Stimulated activated CD8-positive, alpha-beta memory T cell treated with anti-CD3 and anti-CD28 coated beads, Interleukin-4, amount 100 ng/mL, for 24 hours (primary cell): ENCODE measurements around the gene MTUS2.

Experiments used
- DNase-seq: peaks from one replicate; pipeline ENCODE4 v3.0.0-alpha.2; 2020; ENCODE audit warnings: low read depth

MTUS2 gene

DNA sequence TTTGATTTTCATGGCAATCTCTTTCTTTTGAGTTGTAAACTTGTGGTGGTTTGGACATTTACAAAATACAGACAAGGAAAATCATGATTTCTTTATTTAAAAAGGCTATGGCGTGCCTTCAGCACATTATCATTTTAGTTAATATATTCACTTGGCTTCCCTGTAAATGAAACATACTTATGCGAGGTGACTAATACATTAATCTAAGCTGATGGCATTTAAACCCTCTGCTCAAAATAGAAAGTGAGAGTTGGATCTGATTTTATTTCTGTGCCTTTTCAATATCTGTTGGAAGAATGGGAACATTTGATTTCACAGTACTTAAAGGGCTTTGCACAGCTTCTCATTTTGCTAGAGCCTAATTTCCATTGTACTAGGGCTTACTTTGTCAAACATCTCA, 289.8 kb downstream of the MTUS2 start:
- DNase-seq, result no peak

DNA sequence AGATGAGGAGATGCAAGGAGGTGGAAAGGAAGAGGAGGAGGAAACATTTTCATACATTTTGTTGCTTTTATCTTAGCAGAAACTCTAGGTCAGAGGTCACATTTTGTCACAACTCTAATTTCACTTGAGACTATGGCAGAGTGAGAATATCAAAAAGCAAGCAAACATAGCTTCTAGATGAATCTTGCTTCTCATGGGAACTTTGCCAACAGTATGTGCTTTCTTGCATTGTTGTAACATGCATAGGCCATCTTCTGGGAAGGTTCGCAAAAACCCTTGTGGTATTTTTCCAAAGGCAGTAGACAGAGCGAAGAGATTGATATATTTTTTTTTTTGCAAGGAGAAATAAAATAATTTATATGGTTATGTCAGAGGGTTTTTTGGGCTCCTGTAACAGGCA, 291.3 kb downstream of the MTUS2 start:
- no peak for DNase-seq

DNA sequence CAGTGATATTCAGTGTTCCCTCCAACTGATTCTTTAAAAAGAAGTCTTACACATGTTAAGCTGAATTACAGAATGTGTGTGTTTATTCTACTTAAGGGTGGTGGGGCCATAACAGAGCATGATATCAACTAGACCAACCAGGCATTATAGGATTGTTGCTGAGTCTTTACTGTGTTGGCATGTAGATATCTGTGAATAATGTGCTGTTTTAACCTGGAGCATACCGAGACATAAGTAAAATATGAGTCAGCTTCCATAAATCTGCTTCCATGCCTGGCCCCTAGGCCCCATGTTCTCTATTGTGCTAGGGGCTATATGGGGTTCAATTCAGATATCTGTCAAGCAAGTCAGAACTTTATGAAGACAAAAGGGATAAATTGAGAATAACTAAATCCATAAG, 295.7 kb downstream of the MTUS2 start:
- DNase-seq, result no peak

DNA sequence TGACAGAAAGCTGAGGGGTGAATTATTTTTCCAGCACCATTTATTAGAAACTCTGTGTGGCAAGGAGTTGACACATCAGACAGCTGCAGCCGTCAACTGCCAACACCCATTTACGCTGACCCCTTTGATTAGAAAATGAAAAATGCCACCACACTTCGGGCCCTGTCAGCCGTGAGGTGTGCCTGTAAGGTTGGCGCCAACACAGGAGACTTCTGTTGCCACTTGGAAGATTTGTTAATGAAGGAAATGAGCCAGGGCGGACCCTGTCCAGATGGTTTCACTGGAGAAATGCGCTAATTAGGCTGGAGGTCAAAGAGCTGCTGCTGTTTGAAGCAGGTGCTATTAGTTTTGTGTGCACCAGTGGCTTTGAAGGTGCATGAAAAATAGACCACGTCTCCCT, 297.5 kb downstream of the MTUS2 start:
- no peak for DNase-seq

DNA sequence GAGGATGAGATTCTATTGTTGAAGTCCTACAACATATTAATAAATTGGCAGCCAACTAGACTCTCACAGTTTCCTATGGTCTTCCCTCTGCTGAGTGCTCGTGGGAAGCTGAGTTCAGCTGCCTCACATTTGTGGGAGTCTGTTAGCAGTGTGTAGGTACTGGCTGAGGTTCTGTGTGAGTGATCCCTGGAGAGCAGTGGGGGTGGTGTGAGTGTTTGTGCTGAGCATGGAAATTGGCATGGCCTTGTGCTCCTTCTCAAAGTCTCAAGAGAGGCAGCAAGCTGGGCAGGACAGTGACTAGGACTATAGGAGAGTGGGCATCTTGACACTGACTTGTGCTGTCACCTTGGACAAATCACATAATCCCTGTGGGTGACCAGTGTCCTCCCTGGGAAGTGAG, 298.3 kb downstream of the MTUS2 start:
- DNase-seq, result no peak

DNA sequence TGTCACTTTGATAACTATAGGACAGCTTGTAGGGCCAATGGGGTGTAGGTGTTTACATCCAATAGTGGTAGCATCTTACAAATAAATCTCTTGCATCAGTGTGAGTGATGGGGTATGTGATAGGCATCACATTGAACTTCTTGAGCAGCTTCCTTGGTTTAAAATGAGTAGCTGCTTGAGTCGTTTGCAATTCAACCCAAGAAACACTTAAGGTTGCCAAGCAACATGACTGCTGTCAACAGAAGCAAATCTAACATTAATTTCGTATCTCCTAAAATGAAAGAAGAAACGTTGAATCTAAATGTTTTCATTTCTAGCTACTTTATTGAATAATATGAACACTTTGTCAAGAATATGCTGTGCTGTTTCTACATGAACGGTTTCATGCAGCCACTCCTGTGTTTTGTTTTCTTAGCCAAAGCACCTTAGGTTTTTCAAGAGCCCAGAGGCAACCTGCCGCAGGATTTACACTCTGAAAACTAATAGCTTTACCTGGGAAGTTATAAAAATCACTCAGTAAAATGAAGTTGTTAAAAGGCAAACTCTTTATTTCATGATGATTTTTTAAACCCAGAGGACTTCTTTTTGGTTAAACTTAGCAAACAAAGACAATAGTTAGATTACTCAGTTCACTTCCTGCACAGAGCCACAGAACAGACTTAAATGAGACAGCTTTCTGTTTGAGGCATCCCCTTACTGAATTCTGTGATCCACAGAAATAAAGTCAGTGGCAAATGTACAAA, 305.2 kb downstream of the MTUS2 start:
- no peak for DNase-seq

DNA sequence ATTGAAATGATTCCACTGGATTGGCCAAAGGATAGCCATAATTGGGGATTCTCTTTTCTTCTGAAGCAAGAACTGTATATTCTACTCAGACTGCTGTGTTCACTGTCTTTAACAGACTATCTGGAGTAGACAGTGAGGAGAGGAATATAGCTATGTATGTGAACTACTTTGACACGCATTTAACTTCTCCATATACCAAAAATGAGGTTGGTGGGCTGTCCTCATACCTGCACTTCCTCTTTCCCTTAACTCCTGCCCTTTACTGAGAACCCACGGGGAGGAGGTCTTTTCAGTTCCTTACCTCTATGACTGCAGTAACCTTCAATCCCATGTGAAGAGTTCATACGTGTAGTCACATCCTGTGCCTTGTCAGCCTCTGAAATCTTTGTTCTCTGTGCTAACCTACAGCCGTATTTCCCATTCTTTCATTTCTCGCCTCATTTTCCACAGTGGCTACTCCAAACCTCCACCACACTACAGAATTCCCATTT, 305.8 kb downstream of the MTUS2 start:
- DNase-seq, result no peak

DNA sequence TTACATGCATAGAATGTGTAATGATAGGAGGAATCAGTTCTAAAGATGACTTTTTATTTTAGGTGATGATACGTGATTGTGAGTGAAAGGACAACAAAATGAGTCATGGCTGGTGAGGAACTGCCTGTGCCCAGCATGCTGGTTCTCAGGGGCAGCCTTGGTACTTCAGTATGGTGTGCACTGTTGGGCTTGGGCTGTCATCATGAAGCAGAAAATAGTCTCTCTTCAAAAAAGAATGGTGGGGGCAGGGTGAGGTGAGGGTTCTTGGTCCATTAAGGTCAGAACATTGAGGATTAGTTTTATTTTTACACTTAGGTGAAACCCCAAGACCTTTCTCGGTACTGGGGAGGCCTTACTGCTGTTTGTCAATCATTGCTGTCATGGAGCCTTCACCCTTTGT, 309.5 kb downstream of the MTUS2 start:
- no peak for DNase-seq

DNA sequence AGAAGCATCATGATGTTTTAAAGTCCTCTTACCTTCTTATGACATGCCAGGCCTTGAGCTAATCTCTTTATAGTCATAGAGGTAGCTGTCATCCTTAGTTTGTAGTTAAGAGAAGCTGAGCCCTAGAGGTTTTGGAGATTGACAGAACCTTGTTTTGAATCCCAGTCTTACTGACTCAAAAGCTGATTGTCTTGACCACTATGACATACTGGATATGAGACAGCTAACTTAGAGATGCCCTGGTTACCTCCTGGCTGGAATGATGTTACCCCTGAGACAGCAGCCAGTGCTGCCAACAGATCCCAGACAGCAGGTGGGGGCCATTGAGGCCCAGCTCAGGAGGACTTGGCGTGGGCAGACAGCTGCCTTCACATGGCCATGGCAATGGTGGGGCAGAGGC, 311.0 kb downstream of the MTUS2 start:
- DNase-seq, result no peak

DNA sequence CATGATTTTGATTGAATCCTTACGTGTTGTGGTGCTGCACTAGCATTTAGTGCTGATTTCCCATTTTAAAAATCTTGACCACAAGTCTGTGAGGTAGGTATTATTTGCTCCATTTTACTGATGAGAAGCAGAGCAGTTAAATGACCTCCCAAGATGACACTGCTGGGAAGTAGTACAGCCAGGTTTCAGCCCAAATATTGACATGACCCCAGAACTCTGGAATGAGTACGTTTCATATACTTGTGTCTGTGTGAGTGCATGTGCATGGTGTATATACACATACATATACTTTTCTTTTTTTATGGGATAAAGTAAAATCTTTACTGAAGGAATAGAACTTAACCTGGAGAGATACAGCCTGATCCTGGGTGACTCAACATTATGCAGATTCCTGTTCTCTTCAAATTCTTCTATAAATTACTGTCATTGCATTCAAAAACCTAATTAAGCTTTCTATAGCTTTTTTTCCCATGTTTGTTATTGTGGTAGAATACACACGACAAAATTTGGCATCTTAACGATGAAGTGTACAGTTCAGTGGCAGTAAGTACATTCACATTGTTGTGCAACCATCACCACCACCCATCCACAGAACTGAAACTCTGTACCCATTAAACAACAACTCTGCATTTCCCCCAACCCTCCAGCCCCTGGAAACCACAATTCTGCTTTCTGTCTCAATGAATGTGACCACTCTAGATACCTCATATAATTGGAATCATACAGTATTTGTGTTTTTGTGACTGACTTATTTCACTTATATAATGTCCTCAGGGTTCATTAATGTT, 311.9 kb downstream of the MTUS2 start:
- DNase-seq, result no peak

DNA sequence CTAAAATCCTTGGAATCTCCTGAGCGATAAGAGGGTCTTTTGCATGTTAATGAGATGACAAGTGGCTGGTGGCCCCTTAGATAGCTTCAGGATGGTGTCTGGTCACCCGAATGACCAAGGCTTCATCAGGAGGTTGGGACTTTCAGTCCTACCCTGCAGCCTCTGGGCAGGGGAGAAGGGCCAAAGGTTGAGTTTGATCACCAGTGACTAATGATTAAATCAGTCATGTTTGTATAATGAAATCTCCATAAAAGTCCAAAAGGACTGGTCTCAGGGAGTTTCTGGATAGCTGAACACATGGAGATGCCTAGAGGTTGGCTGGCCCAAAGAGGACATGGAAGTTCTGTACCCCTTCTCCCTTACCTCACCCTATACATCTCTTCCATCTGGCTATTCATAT, 316.2 kb downstream of the MTUS2 start:
- no peak for DNase-seq

DNA sequence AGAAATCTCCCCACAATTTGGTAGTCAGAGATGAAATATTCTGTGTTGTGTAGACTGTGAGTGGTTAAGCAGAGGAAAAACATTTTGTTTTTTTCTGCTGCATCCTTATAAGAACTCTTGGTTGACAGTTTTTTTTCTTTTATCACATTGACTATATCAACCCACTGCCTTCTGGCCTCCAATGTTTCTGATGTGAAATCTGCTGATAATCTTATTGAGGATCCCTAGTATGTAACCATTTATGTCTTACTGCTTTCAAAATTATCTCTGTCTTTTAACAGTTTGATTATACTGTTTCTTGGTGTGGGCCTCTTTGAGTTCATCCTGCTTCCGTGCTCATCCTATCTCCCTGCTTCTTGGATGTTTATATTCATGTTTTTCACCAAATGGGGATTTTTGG, 316.9 kb downstream of the MTUS2 start:
- no peak for DNase-seq

DNA sequence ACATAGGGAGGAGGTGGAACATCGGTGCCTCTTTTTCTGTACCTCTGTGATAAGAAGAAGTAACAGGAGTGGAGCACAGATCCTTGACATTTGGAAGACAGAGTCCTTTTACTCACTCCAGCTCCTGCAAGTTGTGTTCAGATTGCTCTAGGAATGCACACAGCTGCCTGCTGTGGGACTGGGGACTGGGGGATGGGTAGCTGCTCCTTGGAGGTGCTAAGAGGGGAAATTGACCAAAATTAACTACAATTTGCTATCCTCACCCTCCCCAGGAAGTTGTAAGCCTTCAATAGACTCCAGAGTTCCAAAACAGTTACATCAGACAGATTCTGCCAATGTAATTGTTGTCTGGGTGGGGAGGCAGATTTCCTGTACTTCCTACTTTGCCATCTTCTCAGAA, 317.9 kb downstream of the MTUS2 start:
- no peak for DNase-seq

DNA sequence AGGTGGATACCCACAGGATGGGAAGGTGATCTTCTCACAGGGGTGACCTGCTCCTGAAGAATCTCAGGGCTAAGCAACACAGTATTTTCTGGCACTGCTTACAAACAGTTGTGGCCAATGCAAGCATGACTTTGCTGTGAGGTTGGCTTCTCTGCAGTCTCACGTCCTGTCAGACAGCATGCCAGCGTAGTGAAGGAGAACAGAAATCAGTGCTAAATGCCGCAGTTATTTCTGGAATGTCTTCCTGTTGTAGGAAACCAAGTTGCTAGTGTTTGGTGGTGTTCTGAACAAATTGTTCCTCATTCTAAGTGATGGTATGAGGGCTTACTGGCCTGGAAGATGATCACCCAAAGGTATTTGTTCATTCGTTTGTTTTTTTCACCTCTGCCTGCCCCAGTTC, 320.1 kb downstream of the MTUS2 start:
- DNase-seq, result no peak

DNA sequence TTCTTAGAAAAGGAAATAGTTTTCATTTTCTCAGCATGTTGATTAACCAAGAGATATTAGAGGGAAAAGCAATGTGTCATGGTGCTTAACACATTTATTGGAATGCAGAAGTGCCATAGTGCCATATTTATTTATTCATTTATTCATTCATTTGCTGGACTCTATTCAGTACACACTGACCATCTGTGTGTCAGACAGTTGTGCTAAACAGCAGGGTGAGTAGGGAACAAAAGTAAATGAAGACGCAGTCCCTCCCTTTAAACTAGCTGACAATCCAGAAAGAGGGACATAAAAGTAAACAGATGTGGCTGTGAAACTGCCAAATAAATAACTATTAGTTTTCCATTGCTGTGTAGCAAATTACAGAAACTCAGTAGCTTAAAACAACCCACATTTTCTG, 323.7 kb downstream of the MTUS2 start:
- DNase-seq, result no peak

DNA sequence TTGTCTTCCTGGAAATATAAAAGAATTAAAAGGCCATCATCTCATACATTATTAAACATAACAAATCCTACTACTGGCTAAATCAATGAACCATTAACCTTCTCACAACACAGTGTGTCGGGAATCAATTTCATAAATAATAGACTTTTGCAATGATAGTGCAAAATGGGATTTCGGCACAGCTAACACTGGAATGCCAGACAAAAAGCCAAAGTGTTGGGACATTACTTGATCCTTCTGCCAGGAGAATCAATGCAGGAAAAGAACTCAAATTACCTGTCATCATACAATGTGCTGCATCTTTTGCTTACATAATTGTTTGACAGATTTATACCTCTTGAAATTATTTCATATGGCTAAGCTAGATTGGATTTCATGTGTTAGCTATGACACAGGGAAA, 334.3 kb downstream of the MTUS2 start:
- DNase-seq, result no peak

DNA sequence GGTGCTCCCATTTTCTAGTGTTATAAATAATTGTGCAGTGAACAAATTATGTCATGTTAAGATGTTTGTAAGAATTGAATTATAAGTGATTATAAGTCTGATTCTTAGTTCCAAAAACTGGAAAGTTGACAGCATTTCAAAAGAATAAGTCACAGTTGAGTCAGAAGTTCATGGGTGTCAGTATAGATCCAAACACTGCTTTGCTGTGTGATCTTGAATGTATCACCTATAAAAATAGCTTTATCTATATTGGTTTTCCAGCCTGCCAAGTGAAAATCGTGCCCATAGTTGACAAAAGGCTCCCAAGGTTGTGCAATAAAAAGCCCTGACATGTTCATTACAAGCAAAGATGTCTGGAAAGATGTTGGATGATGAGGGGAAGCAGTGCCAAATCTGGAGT, 336.0 kb downstream of the MTUS2 start:
- DNase-seq, result no peak

DNA sequence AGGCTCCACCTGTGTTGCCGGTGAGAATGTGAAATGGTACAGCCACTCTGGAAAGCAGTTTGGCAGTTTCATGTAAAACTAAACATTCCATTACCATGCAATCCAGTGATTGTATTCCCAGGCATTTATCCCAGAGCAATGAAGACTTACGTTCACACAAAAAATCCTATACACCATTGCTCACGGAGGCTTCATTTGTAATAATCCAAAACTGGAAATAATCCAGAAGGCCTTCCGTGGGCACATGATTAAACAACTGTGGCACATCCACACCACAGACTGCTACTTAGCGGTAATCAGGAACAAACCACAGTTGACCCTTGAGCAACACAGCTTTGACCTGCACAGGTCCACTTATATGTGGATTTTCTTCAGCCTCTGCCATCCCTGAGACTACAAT, 339.7 kb downstream of the MTUS2 start:
- DNase-seq, result no peak

DNA sequence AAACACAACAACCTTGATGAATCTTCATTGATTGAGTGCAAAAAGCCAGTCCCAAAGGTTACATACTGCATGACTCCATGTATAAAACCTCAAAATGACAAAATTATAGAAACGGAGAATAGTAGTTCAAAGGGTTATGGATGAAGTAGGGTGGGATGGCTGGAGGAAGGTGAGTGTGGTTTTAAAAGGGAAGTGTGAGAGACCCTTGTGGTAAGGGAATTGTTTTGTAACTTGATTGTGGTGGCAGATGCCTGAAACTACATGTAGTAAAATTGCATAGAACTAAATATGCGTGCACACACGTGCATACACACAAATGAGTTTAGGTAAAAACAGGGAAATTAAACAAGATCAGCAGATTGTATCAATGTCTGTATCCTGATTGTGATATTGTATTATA, 340.7 kb downstream of the MTUS2 start:
- no peak for DNase-seq

DNA sequence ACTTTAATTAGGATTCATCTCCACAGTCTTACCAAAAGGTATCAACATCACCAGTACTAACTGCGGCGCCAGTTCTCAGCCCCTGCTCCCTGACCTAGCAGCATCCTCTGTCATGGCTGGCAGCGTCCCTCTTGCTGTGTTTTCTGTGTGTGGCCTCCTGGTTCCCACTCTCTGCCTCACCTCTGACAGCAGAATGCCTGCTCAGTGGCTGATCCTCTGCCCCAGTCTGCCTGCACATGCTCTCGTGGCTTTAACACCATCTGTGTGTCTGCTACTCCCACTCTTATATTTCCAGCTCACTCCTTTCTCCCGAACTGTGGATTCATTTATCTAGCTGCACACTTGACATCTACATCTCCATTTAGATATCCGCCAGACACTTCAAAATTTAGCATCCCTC, 341.5 kb downstream of the MTUS2 start:
- no peak for DNase-seq

DNA sequence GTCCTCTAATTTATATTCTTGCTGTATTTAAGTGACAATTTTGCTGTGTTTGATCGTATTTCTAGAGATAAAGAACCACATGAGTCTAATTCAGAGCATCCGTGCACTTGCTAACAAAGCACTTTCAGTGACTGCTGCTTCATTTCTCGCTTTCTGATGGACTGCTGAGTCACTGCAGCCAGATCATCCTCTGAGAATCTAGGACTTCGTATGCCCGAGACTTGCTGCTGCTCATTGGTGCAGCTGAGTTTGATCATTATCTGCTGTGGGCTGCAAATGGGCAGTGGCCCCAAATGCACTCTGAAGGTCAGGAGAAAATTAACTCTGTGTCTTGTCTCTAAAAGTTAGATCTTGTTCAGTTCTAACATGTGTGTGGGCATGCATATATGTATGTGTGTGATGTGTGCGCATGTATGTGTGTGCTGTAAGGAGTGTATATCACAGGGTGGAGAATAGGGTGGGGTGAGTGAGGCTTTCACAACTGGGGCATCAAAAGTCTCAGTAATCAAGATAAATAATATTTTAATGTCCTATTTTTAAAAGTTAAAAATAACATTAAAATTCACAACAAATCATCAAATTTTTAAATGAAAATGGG, 342.6 kb downstream of the MTUS2 start:
- DNase-seq, result no peak

DNA sequence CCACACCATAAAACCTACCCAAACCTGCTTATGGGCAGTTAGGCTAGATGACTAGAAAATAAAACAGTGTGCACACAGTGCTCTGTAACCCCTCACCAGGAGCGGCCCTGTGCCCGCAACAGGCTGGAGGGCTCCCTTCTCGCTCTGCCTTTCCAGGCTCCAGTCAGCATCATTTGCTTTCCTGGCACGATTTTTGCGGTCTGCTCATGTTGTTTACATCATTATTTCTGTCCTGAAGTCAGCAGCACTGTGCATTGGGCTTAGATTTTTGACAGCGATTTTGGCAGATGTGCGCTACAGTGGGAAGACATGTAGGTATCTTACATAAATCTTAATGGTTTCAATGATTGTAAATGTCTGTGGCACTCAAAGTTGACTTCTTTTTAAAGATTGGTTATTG, 344.0 kb downstream of the MTUS2 start:
- no peak for DNase-seq

DNA sequence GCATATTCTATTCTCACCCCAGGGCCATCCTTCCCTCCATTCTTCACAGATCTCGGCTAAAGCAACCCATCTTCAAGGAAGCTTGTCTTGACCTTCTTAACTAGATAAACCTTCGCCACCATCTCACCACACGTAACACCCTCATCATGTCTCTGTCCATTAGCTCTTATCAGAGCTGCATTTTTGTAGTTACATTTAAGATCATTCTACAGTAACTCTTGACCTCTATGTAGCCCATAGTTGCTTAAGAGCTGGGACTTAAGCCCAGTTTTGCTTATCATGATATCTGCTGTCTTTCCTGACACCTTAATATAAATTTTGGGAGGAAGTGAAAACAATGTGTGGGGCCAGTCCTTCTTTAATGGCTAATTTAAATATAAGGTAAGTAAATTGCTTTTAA, 345.1 kb downstream of the MTUS2 start:
- DNase-seq, result no peak
